ENCODE results near the gene IFIT1.

The IFIT1 gene

GRCh38 chr10:89374713-89375141, 17.7 kb upstream of the IFIT1 start:
- TF ChIP-seq EZH2phosphoT487 (IDR thresholded peaks at IDR 0.05; ENCODE audit: borderline replicate concordance) (no peak), CTCF (conservative IDR thresholded peaks at IDR 0.05; ENCODE audit: low read length) (no peak)
- H3K4me1 ChIP-seq (ENCODE audit: insufficient read depth, low read length, poor library complexity, severe bottlenecking) = no peaks in the 10 kb centered on the region
- H3K9me3 ChIP-seq (ENCODE audit: insufficient read depth, low read depth, low read length) = no peaks in the 10 kb centered on the region
- no peaks in the 10 kb centered on the region for H3K9me2 ChIP-seq (replicated peaks; ENCODE audit: low read depth, low read length)
- no peak overlapping the region for H3K4me3 ChIP-seq (ENCODE audit: low read length, poor library complexity, severe bottlenecking)
- H3K36me3 ChIP-seq (ENCODE audit: insufficient read depth, low read length) = no peaks in the 10 kb centered on the region
- no peaks in the 10 kb centered on the region for H4K20me1 ChIP-seq (ENCODE audit: insufficient read depth, low read length, poor library complexity, severe bottlenecking)
- no peak overlapping the region for H3K9ac ChIP-seq (ENCODE audit: low read depth, low read length, poor library complexity, severe bottlenecking)
- no peaks in the 10 kb centered on the region for H3K27me3 ChIP-seq (ENCODE audit: insufficient read depth, low read length, poor library complexity, severe bottlenecking)
- no peaks in the 10 kb centered on the region for H3K79me2 ChIP-seq (ENCODE audit: insufficient read depth, low read length)
- no peak overlapping the region for H2AFZ ChIP-seq (ENCODE audit: low read length)
- no peaks in the 10 kb centered on the region for H3F3A ChIP-seq (ENCODE audit: low read depth)
- no peak overlapping the region for H3K4me2 ChIP-seq (ENCODE audit: low read depth, low read length, poor library complexity, severe bottlenecking)

DNA sequence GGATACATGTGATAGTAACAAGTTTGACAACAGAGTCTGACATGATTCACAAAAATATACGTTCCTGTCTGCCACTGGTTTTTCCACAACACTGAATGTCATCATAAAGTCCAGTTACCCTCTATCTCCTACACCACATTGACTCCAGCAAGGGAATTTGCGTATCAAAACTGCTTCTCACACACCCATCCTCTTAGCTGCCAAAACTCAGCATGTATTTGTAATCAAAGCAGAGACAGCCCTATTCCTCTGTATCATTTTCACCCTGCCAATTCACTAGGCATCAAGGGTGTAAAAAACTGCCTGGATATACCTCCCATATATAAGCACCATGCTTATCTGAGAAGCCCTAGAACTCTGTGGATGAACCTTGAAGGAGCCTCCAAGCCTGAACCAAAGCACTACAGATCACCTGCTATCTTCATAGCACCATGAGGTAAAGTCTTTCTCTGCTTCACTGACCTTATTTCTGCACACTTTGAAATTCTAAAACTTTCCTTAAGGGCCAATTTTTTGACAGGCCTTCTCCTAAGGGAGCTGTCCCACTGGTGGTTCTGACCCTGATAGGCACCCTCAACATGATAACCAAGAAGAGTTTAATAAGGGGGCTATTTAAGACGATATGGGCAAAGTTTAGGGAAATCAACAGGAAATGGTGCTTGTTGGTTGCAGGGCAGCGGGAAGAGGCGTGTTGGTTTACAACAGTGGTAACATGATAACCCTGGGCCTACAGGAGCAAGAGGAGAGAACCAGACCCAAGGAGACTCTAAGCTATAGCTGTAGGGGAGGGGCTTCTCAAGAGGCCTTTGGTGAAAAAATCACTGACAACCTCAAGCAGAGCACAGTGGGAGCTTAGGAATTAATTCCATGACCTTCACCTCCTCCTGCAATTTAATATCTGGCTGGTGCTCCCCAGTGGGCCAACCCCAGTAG, 14.5 kb upstream of the IFIT1 start, which contains the start of gene IFIT1B:
Gene IFIT1B (plus strand): TSS at position 352 of the 933 bp plus-strand sequence. CDS start 80 bp downstream, at position 432.
- Histone ChIP-seq H3K9ac (ENCODE audit: low read depth, low read length, poor library complexity, severe bottlenecking) (no peak within 1 kb of the TSS), H3K27me3 (ENCODE audit: insufficient read depth, low read length, poor library complexity, severe bottlenecking) (no peaks in the 10 kb centered on the region), H2AFZ (ENCODE audit: low read length) (no peak within 1 kb of the TSS), H3K36me3 (ENCODE audit: insufficient read depth, low read length) (no peaks in the 10 kb centered on the region), H3K9me2 (replicated peaks; ENCODE audit: low read depth, low read length) (no peaks in the 10 kb centered on the region), H3K4me3 (ENCODE audit: low read length, poor library complexity, severe bottlenecking) (no peak within 1 kb of the TSS), H3K4me1 (ENCODE audit: insufficient read depth, low read length, poor library complexity, severe bottlenecking) (no peaks in the 10 kb centered on the region), H4K20me1 (ENCODE audit: insufficient read depth, low read length, poor library complexity, severe bottlenecking) (no peaks in the 10 kb centered on the region), H3F3A (ENCODE audit: low read depth) (no peaks in the 10 kb centered on the region), H3K9me3 (ENCODE audit: insufficient read depth, low read depth, low read length) (no peaks in the 10 kb centered on the region), H3K79me2 (ENCODE audit: insufficient read depth, low read length) (no peaks in the 10 kb centered on the region), H3K4me2 (ENCODE audit: low read depth, low read length, poor library complexity, severe bottlenecking) (no peak within 1 kb of the TSS)
- TF ChIP-seq CTCF (conservative IDR thresholded peaks at IDR 0.05; ENCODE audit: low read length) (no peak), EZH2phosphoT487 (IDR thresholded peaks at IDR 0.05; ENCODE audit: borderline replicate concordance) (no peak)

DNA sequence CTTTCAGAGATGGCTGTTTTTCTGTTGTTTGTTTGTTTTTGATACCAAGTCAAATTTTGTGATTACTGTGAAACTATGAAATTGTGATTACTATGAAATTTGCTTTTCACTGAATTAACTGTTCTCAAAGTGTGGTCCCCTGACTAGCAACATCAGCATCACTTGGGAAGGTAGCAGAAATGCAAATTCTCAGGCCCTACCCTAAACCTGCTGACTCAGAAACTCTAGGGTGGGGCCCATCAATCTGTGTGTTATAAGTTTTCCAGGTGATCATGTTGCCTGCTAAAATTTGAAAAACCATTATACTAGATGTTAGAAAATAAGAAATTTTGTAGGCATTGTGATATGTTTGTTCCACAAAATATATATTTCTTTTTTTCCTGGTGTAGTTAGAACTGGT, 13.3 kb upstream of the IFIT1 start:
- no peaks in the 10 kb centered on the region for H3K4me1 ChIP-seq (ENCODE audit: insufficient read depth, low read length, poor library complexity, severe bottlenecking)
- no peaks in the 10 kb centered on the region for H3K9me2 ChIP-seq (replicated peaks; ENCODE audit: low read depth, low read length)
- H3K9me3 ChIP-seq (ENCODE audit: insufficient read depth, low read depth, low read length) = no peaks in the 10 kb centered on the region
- H3K27me3 ChIP-seq (ENCODE audit: insufficient read depth, low read length, poor library complexity, severe bottlenecking) = no peaks in the 10 kb centered on the region
- no peaks in the 10 kb centered on the region for H4K20me1 ChIP-seq (ENCODE audit: insufficient read depth, low read length, poor library complexity, severe bottlenecking)
- no peak overlapping the region for H3K4me3 ChIP-seq (ENCODE audit: low read length, poor library complexity, severe bottlenecking)
- H3K79me2 ChIP-seq (ENCODE audit: insufficient read depth, low read length) = no peaks in the 10 kb centered on the region
- H2AFZ ChIP-seq (ENCODE audit: low read length) = no peak overlapping the region
- no peak overlapping the region for H3K4me2 ChIP-seq (ENCODE audit: low read depth, low read length, poor library complexity, severe bottlenecking)
- H3K36me3 ChIP-seq (ENCODE audit: insufficient read depth, low read length) = no peaks in the 10 kb centered on the region
- H3K9ac ChIP-seq (ENCODE audit: low read depth, low read length, poor library complexity, severe bottlenecking) = no peak overlapping the region
- TF ChIP-seq EZH2phosphoT487 (IDR thresholded peaks at IDR 0.05; ENCODE audit: borderline replicate concordance) (no peak), CTCF (conservative IDR thresholded peaks at IDR 0.05; ENCODE audit: low read length) (no peak)
- H3F3A ChIP-seq (ENCODE audit: low read depth) = no peaks in the 10 kb centered on the region
